8988T (cell line): ENCODE measurements around the gene NMBR.
"Not testable (repeated sequence)": the region's sequence is repeated elsewhere in the genome, so short reads cannot be mapped to it uniquely, and the experiment has no call there.

ENCODE experiments used
- DNase-seq: peaks from one replicate; pipeline ENCODE4 v3.0.0; 2011

NMBR gene

GRCh38 chr6:142153196-142153595 is 6.3 kb upstream of the NMBR start:
- no peak for DNase-seq

GRCh38 chr6:142152746-142153145 is 5.8 kb upstream of the NMBR start:
- DNase-seq, result no peak

GRCh38 chr6:142141531-142141930 is 5.4 kb downstream of the NMBR start:
- DNase-seq, result not testable (repeated sequence)

- no peak for DNase-seq
Measured at GRCh38 chr6:142138876-142139275, 8.0 kb downstream of the NMBR start.

- DNase-seq, result no peak
Measured at GRCh38 chr6:142132625-142133024, 14.3 kb downstream of the NMBR start, which contains the start of gene GJE1. Gene GJE1, plus strand, starts transcription at chr6:142132925. Its CDS starts 234 bp downstream, at chr6:142133159.

- DNase-seq, result no peak
Measured at GRCh38 chr6:142130814-142131213, 16.1 kb downstream of the NMBR start.

- DNase-seq, result no peak
Measured at GRCh38 chr6:142121342-142121741, 25.6 kb downstream of the NMBR start.

GRCh38 chr6:142118925-142119324 is 28.0 kb downstream of the NMBR start:
- no peak for DNase-seq

GRCh38 chr6:142118328-142118727 is 28.6 kb downstream of the NMBR start:
- no peak for DNase-seq

GRCh38 chr6:142117366-142117765 is 29.6 kb downstream of the NMBR start:
- no peak for DNase-seq

- DNase-seq, result no peak
Measured at GRCh38 chr6:142112451-142113061, 34.4 kb downstream of the NMBR start.

GRCh38 chr6:142110820-142111219 is 36.1 kb downstream of the NMBR start:
- not testable (repeated sequence) for DNase-seq

- not testable (repeated sequence) for DNase-seq
Measured at GRCh38 chr6:142104820-142105219, 42.1 kb downstream of the NMBR start.

- DNase-seq, result no peak
Measured at GRCh38 chr6:142088858-142089216, 58.1 kb downstream of the NMBR start.

- no peak for DNase-seq
Measured at GRCh38 chr6:142087950-142088857, 58.7 kb downstream of the NMBR start.

- no peak for DNase-seq
Measured at GRCh38 chr6:142079130-142079529, 67.8 kb downstream of the NMBR start.

GRCh38 chr6:142075516-142076101 is 71.3 kb downstream of the NMBR start:
- no peak for DNase-seq

GRCh38 chr6:142074516-142074915 is 72.4 kb downstream of the NMBR start:
- no peak for DNase-seq

- no peak for DNase-seq
Measured at GRCh38 chr6:142071981-142072380, 74.9 kb downstream of the NMBR start.

GRCh38 chr6:142068416-142068815 is 78.5 kb downstream of the NMBR start:
- no peak for DNase-seq

GRCh38 chr6:142062861-142063260 is 84.1 kb downstream of the NMBR start:
- not testable (repeated sequence) for DNase-seq

- no peak for DNase-seq
Measured at GRCh38 chr6:142058551-142059290, 88.2 kb downstream of the NMBR start.

GRCh38 chr6:142055219-142055618 is 91.7 kb downstream of the NMBR start:
- DNase-seq, result no peak
